GM12872 (cell line): Measurements from ENCODE around the gene MARS1.

Experiments
- TF ChIP-seq, protein P1 (sequence below): IDR thresholded peaks from 3 replicates; pipeline ENCODE4 v1.5.1; 2011; ENCODE audit warnings: low read depth, mild to moderate bottlenecking, low read length, moderate library complexity; ENCODE audit not compliant: insufficient read depth

MARS1 gene

DNA sequence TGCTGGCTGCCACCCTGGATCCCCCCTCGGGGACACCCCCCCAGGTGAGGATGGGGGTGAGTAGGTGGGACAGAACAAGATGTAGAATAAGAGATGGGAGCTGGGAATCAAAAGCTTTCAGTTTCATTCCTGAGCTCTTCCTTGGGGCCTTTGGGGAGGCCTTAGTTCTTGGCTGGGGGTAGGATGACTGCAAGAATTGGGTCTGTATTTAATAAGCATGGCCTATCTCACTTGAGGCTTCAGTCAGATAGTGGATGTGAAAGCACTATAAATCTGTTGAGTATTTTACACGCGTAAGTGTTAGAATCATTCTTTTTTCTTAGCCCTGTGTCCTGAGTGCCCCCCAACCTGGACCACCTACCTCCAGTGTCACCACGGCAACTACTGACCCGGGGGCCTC lies 39.3 kb downstream of the MARS1 start:
- TF ChIP-seq, protein P1, sequence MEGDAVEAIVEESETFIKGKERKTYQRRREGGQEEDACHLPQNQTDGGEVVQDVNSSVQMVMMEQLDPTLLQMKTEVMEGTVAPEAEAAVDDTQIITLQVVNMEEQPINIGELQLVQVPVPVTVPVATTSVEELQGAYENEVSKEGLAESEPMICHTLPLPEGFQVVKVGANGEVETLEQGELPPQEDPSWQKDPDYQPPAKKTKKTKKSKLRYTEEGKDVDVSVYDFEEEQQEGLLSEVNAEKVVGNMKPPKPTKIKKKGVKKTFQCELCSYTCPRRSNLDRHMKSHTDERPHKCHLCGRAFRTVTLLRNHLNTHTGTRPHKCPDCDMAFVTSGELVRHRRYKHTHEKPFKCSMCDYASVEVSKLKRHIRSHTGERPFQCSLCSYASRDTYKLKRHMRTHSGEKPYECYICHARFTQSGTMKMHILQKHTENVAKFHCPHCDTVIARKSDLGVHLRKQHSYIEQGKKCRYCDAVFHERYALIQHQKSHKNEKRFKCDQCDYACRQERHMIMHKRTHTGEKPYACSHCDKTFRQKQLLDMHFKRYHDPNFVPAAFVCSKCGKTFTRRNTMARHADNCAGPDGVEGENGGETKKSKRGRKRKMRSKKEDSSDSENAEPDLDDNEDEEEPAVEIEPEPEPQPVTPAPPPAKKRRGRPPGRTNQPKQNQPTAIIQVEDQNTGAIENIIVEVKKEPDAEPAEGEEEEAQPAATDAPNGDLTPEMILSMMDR = no peak

DNA sequence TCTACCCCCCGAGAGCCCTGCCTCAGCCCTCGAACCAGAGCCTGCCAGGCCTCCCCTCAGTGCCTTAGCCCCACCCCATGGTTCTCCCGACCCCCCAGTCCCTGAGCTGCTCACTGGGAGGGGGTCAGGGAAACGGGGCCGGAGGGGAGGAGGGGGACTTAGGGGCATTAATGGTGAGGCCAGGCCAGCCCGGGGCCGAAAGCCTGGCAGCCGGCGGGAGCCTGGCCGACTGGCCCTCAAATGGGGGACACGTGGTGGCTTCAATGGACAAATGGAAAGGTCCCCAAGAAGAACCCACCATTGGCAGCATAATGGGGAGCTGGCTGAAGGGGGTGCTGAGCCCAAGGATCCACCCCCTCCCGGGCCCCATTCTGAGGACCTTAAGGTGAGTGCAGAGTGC lies 40.3 kb downstream of the MARS1 start:
- TF ChIP-seq, protein P1 = no peak

GRCh38 chr12:57528831-57529555 lies 41.1 kb downstream of the MARS1 start:
- TF ChIP-seq, protein P1 = no peak

- TF ChIP-seq, protein P1 = no peak
Observed at GRCh38 chr12:57529831-57530230, 42.0 kb downstream of the MARS1 start.

DNA sequence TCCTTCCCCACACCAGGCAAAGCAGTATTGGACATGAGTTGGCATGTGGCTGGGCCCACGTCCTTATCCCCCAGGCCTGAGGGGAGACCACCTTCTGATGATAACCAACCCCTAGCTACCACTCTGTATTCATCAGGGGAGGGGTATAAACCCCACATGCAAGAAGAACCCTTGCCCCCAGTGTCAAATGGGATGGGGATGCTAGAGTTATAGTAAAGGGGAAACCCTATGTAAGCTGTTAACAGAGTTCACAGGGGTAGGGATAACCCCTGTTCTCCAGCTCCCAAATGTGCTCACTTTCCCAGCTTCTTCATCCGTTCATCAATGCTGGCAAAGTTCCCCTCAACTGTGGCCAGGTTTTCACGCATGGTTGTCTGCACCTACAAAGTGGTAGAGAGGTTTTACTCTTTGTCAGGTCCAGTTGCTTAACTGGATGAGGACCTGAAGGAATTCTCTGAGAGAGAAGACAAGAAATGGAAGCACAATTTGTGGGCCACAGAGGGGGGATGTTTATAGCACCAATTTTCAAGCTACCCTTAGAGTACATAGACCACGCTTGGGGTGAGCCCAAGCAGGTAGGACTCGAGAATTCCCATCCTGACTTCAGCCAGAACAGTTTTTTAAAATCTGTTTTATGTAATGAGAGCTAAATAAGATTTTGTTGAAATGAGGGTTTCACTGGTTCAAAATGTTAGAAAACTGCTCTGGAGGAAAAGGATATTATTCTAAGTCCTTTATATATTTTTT lies 42.7 kb downstream of the MARS1 start:
- TF ChIP-seq, protein P1 = no peak

- TF ChIP-seq, protein P1 = no peak
Observed at GRCh38 chr12:57531836-57532235, 44.0 kb downstream of the MARS1 start.

GRCh38 chr12:57533108-57533507 lies 45.2 kb downstream of the MARS1 start:
- TF ChIP-seq, protein P1 = no peak
